HEK293 (cell line): ENCODE results near the gene FBL.

ENCODE experiments used
- IKZF3 ChIP-seq: fragments of 450-650 bp; IDR thresholded peaks from 2 replicates; pipeline ENCODE4 v1.5.0; 2018; ENCODE audit warnings: missing biosample characterization, mild to moderate bottlenecking, missing genetic modification characterization, moderate library complexity
- MZF1 ChIP-seq: fragments of 450-650 bp; formaldehyde crosslinking; IDR thresholded peaks from 2 replicates; pipeline ENCODE4 v1.5.1; 2017; ENCODE audit warnings: missing biosample characterization, missing genetic modification characterization, borderline replicate concordance
- OVOL3 ChIP-seq: fragments of 450-650 bp; formaldehyde crosslinking; IDR thresholded peaks from 2 replicates; pipeline ENCODE4 v1.5.1; 2016; ENCODE audit warnings: missing biosample characterization, missing genetic modification characterization
- REPIN1 ChIP-seq: fragments of 450-650 bp; formaldehyde crosslinking; IDR thresholded peaks from 2 replicates; pipeline ENCODE4 v1.5.1; 2017; ENCODE audit warnings: missing biosample characterization, missing genetic modification characterization, low read depth
- ZFHX2 ChIP-seq: fragments of 450-650 bp; formaldehyde crosslinking; conservative IDR thresholded peaks from 2 replicates; pipeline ENCODE4 v1.5.1; 2016; ENCODE audit warnings: missing biosample characterization, missing genetic modification characterization
- ZFP3 ChIP-seq: fragments of 450-650 bp; formaldehyde crosslinking; IDR thresholded peaks from 2 replicates; pipeline ENCODE4 v1.5.1; 2016; ENCODE audit warnings: low read depth, missing biosample characterization, missing genetic modification characterization
- ZIC2 ChIP-seq: fragments of 450-650 bp; formaldehyde crosslinking; IDR thresholded peaks from 2 replicates; pipeline ENCODE4 v1.5.1; 2016; ENCODE audit warnings: missing biosample characterization, missing genetic modification characterization
- ZNF138 ChIP-seq: fragments of 450-650 bp; formaldehyde crosslinking; IDR thresholded peaks from 2 replicates; pipeline ENCODE4 v1.5.1; 2016; ENCODE audit warnings: missing biosample characterization, missing genetic modification characterization, borderline replicate concordance
- ZNF19 ChIP-seq: fragments of 450-650 bp; formaldehyde crosslinking; IDR thresholded peaks from 2 replicates; pipeline ENCODE4; 2016; ENCODE audit warnings: missing biosample characterization, missing genetic modification characterization, low read depth
- ZNF24 ChIP-seq: fragments of 450-650 bp; formaldehyde crosslinking; IDR thresholded peaks from 2 replicates; pipeline ENCODE4 v1.5.1; 2016; ENCODE audit warnings: missing biosample characterization, missing genetic modification characterization
- ZNF341 ChIP-seq: fragments of 450-650 bp; formaldehyde crosslinking; IDR thresholded peaks from 2 replicates; pipeline ENCODE4; 2016; ENCODE audit warnings: low read depth, missing biosample characterization, missing genetic modification characterization
- ZNF354C ChIP-seq: fragments of 450-650 bp; formaldehyde crosslinking; IDR thresholded peaks from 2 replicates; pipeline ENCODE4 v1.5.1; 2016; ENCODE audit warnings: missing biosample characterization, missing genetic modification characterization, low read depth, borderline replicate concordance
- ZNF416 ChIP-seq: fragments of 450-650 bp; formaldehyde crosslinking; IDR thresholded peaks from 2 replicates; pipeline ENCODE4 v1.5.1; 2016; ENCODE audit warnings: missing biosample characterization, missing genetic modification characterization
- ZNF48 ChIP-seq: fragments of 450-650 bp; formaldehyde crosslinking; IDR thresholded peaks from 2 replicates; pipeline ENCODE4 v1.5.1; 2016; ENCODE audit warnings: missing biosample characterization, missing genetic modification characterization
- ZNF501 ChIP-seq: fragments of 450-650 bp; formaldehyde crosslinking; IDR thresholded peaks from 2 replicates; pipeline ENCODE4 v1.5.1; 2016; ENCODE audit warnings: missing biosample characterization, missing genetic modification characterization
- ZNF76 ChIP-seq: fragments of 450-650 bp; formaldehyde crosslinking; IDR thresholded peaks from 2 replicates; pipeline ENCODE4; 2016; ENCODE audit warnings: low read depth, missing biosample characterization, missing genetic modification characterization, borderline replicate concordance
- ZNF777 ChIP-seq: fragments of 450-650 bp; formaldehyde crosslinking; IDR thresholded peaks from 2 replicates; pipeline ENCODE4 v1.5.1; 2017; ENCODE audit warnings: missing biosample characterization, missing genetic modification characterization, borderline replicate concordance
- TF ChIP-seq, protein P1 (sequence below): sonication (generic); formaldehyde crosslinking; IDR thresholded peaks from 2 replicates; pipeline ENCODE4 v1.8.1; 2022; ENCODE audit warnings: mild to moderate bottlenecking, moderate library complexity, missing genetic modification reagents
- TF ChIP-seq, protein P2 (sequence below): fragments of 450-650 bp; formaldehyde crosslinking; IDR thresholded peaks from 2 replicates; pipeline ENCODE4; 2016; ENCODE audit warnings: missing biosample characterization, missing genetic modification characterization
- TF ChIP-seq, protein P3 (sequence below): fragments of 450-650 bp; formaldehyde crosslinking; IDR thresholded peaks from 2 replicates; pipeline ENCODE4 v1.5.1; 2016; ENCODE audit warnings: missing biosample characterization, missing genetic modification characterization
- TF ChIP-seq, protein P4 (sequence below): fragments of 450-650 bp; formaldehyde crosslinking; IDR thresholded peaks from 2 replicates; pipeline ENCODE4 v1.5.1; 2016; ENCODE audit warnings: missing biosample characterization, missing genetic modification characterization, borderline replicate concordance
- TF ChIP-seq, protein P5 (sequence below): fragments of 450-650 bp; formaldehyde crosslinking; IDR thresholded peaks from 2 replicates; pipeline ENCODE4 v1.5.1; 2017; ENCODE audit warnings: missing biosample characterization, missing genetic modification characterization
- TF ChIP-seq, protein P6 (sequence below): fragments of 450-650 bp; formaldehyde crosslinking; IDR thresholded peaks from 2 replicates; pipeline ENCODE4 v1.5.1; 2016; ENCODE audit warnings: missing biosample characterization, missing genetic modification characterization

The FBL gene

DNA sequence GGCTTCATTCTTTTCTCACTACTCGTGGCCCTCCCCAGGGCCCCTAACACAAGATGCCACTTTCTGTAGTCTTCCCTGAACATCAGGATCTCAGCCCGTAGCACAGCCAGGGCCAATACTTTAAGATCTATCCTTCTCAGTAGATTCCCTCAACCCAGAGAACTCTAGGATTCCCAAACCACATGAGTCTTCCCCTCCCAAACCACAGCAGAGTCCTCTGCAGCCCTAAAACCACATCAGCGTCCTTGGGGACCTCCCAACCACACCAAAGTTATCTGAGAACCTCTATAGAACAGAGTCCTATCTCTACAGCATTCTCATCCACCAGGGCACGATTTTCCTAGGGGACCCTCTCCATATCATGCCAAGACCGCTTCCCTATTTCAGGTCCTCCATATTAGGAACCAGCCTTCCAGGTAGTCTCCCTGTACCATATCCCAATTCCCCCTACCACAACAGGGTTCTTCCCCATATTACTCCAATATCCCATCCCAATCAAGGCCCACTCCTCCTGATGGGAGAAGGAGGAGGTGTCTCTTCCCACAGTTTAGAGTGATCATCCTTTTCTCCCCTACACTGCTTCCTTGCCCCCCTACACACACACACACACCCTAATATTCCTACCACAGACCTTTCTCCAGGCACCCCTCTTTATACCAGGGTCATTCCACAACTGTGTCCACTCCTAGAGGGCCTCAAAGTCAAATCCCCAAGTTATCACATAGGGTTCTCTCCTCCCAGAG, 13.7 kb downstream of the FBL start (continued):
- TF ChIP-seq ZFP3: no peak
- TF ChIP-seq ZNF354C (tag by site-specific recombination): no peak
- TF ChIP-seq, protein P1, sequence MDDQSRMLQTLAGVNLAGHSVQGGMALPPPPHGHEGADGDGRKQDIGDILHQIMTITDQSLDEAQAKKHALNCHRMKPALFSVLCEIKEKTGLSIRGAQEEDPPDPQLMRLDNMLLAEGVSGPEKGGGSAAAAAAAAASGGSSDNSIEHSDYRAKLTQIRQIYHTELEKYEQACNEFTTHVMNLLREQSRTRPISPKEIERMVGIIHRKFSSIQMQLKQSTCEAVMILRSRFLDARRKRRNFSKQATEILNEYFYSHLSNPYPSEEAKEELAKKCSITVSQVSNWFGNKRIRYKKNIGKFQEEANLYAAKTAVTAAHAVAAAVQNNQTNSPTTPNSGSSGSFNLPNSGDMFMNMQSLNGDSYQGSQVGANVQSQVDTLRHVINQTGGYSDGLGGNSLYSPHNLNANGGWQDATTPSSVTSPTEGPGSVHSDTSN: no peak
- TF ChIP-seq ZNF777: 0 out of 2 replicates have a peak, but pooled peaks have one; percentile 45
- TF ChIP-seq REPIN1: no peak
- no peak for TF ChIP-seq ZIC2 (tag by site-specific recombination)
- TF ChIP-seq ZNF341: no peak
- TF ChIP-seq, protein P2, sequence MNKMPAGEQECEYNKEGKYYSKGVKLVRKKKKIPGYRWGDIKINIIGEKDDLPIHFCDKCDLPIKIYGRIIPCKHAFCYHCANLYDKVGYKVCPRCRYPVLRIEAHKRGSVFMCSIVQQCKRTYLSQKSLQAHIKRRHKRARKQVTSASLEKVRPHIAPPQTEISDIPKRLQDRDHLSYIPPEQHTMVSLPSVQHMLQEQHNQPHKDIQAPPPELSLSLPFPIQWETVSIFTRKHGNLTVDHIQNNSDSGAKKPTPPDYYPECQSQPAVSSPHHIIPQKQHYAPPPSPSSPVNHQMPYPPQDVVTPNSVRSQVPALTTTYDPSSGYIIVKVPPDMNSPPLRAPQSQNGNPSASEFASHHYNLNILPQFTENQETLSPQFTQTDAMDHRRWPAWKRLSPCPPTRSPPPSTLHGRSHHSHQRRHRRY (tag by site-specific recombination): peak; percentile 76; the same call in 1 of the 2 replicates
- TF ChIP-seq OVOL3: no peak
- peak; percentile 22; the same call in 1 of the 2 replicates for TF ChIP-seq IKZF3 (tag by site-specific recombination)
- TF ChIP-seq ZNF138: no peak; the same call in 1 of the 2 replicates
- TF ChIP-seq ZNF76 (tag by site-specific recombination): no peak
- TF ChIP-seq, protein P3, sequence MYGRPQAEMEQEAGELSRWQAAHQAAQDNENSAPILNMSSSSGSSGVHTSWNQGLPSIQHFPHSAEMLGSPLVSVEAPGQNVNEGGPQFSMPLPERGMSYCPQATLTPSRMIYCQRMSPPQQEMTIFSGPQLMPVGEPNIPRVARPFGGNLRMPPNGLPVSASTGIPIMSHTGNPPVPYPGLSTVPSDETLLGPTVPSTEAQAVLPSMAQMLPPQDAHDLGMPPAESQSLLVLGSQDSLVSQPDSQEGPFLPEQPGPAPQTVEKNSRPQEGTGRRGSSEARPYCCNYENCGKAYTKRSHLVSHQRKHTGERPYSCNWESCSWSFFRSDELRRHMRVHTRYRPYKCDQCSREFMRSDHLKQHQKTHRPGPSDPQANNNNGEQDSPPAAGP: no peak
- no peak for TF ChIP-seq ZNF48 (tag by site-specific recombination)
- TF ChIP-seq ZFHX2: no peak
- no peak; the same call in 1 of the 2 replicates for TF ChIP-seq ZNF501 (tag by site-specific recombination)
- TF ChIP-seq, protein P4, sequence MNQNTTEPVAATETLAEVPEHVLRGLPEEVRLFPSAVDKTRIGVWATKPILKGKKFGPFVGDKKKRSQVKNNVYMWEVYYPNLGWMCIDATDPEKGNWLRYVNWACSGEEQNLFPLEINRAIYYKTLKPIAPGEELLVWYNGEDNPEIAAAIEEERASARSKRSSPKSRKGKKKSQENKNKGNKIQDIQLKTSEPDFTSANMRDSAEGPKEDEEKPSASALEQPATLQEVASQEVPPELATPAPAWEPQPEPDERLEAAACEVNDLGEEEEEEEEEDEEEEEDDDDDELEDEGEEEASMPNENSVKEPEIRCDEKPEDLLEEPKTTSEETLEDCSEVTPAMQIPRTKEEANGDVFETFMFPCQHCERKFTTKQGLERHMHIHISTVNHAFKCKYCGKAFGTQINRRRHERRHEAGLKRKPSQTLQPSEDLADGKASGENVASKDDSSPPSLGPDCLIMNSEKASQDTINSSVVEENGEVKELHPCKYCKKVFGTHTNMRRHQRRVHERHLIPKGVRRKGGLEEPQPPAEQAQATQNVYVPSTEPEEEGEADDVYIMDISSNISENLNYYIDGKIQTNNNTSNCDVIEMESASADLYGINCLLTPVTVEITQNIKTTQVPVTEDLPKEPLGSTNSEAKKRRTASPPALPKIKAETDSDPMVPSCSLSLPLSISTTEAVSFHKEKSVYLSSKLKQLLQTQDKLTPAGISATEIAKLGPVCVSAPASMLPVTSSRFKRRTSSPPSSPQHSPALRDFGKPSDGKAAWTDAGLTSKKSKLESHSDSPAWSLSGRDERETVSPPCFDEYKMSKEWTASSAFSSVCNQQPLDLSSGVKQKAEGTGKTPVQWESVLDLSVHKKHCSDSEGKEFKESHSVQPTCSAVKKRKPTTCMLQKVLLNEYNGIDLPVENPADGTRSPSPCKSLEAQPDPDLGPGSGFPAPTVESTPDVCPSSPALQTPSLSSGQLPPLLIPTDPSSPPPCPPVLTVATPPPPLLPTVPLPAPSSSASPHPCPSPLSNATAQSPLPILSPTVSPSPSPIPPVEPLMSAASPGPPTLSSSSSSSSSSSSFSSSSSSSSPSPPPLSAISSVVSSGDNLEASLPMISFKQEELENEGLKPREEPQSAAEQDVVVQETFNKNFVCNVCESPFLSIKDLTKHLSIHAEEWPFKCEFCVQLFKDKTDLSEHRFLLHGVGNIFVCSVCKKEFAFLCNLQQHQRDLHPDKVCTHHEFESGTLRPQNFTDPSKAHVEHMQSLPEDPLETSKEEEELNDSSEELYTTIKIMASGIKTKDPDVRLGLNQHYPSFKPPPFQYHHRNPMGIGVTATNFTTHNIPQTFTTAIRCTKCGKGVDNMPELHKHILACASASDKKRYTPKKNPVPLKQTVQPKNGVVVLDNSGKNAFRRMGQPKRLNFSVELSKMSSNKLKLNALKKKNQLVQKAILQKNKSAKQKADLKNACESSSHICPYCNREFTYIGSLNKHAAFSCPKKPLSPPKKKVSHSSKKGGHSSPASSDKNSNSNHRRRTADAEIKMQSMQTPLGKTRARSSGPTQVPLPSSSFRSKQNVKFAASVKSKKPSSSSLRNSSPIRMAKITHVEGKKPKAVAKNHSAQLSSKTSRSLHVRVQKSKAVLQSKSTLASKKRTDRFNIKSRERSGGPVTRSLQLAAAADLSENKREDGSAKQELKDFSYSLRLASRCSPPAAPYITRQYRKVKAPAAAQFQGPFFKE (tag by site-specific recombination): no peak
- no peak for TF ChIP-seq ZNF24 (tag by site-specific recombination)
- TF ChIP-seq ZNF416: no peak
- no peak for TF ChIP-seq MZF1 (tag by site-specific recombination)
- no peak for TF ChIP-seq ZNF19
- TF ChIP-seq, protein P5, sequence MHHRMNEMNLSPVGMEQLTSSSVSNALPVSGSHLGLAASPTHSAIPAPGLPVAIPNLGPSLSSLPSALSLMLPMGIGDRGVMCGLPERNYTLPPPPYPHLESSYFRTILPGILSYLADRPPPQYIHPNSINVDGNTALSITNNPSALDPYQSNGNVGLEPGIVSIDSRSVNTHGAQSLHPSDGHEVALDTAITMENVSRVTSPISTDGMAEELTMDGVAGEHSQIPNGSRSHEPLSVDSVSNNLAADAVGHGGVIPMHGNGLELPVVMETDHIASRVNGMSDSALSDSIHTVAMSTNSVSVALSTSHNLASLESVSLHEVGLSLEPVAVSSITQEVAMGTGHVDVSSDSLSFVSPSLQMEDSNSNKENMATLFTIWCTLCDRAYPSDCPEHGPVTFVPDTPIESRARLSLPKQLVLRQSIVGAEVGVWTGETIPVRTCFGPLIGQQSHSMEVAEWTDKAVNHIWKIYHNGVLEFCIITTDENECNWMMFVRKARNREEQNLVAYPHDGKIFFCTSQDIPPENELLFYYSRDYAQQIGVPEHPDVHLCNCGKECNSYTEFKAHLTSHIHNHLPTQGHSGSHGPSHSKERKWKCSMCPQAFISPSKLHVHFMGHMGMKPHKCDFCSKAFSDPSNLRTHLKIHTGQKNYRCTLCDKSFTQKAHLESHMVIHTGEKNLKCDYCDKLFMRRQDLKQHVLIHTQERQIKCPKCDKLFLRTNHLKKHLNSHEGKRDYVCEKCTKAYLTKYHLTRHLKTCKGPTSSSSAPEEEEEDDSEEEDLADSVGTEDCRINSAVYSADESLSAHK: no peak
- TF ChIP-seq, protein P6, sequence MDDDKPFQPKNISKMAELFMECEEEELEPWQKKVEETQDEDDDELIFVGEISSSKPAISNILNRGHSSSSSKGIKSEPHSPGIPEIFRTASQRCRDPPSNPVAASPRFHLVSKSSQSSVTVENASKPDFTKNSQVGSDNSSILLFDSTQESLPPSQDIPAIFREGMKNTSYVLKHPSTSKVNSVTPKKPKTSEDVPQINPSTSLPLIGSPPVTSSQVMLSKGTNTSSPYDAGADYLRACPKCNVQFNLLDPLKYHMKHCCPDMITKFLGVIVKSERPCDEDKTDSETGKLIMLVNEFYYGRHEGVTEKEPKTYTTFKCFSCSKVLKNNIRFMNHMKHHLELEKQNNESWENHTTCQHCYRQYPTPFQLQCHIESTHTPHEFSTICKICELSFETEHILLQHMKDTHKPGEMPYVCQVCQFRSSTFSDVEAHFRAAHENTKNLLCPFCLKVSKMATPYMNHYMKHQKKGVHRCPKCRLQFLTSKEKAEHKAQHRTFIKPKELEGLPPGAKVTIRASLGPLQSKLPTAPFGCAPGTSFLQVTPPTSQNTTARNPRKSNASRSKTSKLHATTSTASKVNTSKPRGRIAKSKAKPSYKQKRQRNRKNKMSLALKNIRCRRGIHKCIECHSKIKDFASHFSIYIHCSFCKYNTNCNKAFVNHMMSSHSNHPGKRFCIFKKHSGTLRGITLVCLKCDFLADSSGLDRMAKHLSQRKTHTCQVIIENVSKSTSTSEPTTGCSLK (tag by site-specific recombination): 0 out of 2 replicates have a peak, but pooled peaks have one; percentile 18
